DND-41 (cell line): ENCODE measurements around the gene CAMK2A.

ENCODE experiments used
- CTCF ChIP-seq: IDR thresholded peaks from 2 replicates; pipeline ENCODE4 v1.5.1; 2012; ENCODE audit warnings: borderline replicate concordance, low read length, moderate library complexity, mild to moderate bottlenecking; ENCODE audit not compliant: poor library complexity, severe bottlenecking; ENCODE audit errors: extremely low read depth
- EZH2 ChIP-seq: IDR thresholded peaks from 3 replicates; pipeline ENCODE4 v1.6.1; 2012; ENCODE audit warnings: borderline replicate concordance, low read depth, mild to moderate bottlenecking, moderate library complexity, low read length, inconsistent platforms; ENCODE audit not compliant: severe bottlenecking

- no peak for TF ChIP-seq CTCF
- TF ChIP-seq EZH2 = no peak
These were observed 60.0 kb downstream of the CAMK2A start for GRCh38 chr5:150229571-150229970.
